ENCODE data around the gene CFAP107. TPM values are rescaled to one million over a fixed set of nuclear protein-coding genes. Genes with fewer than 3 reads are reported as not detected.

CFAP107 gene
- polyA plus RNA-seq, 2 of the 4 experiments (the other 2 are of a cell fraction): not detected

DNA sequence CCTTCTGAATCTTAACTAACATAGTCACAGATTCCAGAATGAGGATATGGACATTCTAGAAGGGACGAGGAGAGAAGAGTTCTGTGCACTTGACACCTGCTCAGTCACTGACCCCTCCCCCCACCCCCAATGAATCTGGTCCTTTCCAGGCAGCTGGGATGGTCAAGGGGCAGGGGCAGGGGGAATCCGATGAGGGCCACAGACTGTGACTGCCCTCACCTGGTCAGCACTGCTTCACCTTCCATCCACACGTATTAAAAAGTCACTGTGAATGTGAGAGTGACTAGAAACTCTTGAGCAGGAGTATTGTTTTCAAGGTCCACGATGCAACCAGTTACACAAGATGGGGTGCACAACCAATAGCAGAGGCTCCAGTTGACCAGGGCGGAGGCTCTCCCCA is 18.0 kb downstream of the CFAP107 start:
- WGBS (ENCODE audit: missing lambda C conversion rate): 7% methylated on average over 5 of the region's 5 CpGs
- no peak for TF ChIP-seq FOSB (CRISPR knock-in tag; IDR thresholded peaks at IDR 0.05)
- no peak for TF ChIP-seq HOXA7 (CRISPR knock-in tag; IDR thresholded peaks at IDR 0.05)
- no peak for TF ChIP-seq GATA3 (IDR thresholded peaks at IDR 0.05; ENCODE audit: borderline replicate concordance)
- no peak for TF ChIP-seq EHMT2 (IDR thresholded peaks at IDR 0.05; ENCODE audit: low read depth)
- no peak for TF ChIP-seq MAZ (IDR thresholded peaks at IDR 0.05; ENCODE audit: borderline replicate concordance, low read depth, low read length)
- no peak for TF ChIP-seq RCOR1 (IDR thresholded peaks at IDR 0.05; ENCODE audit: low read depth, low read length)
- TF ChIP-seq, protein P1, sequence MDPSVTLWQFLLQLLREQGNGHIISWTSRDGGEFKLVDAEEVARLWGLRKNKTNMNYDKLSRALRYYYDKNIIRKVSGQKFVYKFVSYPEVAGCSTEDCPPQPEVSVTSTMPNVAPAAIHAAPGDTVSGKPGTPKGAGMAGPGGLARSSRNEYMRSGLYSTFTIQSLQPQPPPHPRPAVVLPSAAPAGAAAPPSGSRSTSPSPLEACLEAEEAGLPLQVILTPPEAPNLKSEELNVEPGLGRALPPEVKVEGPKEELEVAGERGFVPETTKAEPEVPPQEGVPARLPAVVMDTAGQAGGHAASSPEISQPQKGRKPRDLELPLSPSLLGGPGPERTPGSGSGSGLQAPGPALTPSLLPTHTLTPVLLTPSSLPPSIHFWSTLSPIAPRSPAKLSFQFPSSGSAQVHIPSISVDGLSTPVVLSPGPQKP (IDR thresholded peaks at IDR 0.05; ENCODE audit: low read depth, low read length): no peak
- TF ChIP-seq, protein P2, sequence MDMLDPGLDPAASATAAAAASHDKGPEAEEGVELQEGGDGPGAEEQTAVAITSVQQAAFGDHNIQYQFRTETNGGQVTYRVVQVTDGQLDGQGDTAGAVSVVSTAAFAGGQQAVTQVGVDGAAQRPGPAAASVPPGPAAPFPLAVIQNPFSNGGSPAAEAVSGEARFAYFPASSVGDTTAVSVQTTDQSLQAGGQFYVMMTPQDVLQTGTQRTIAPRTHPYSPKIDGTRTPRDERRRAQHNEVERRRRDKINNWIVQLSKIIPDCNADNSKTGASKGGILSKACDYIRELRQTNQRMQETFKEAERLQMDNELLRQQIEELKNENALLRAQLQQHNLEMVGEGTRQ (IDR thresholded peaks at IDR 0.05): no peak
- TF ChIP-seq CHD4 (IDR thresholded peaks at IDR 0.05; ENCODE audit: borderline replicate concordance): no peak
- Histone ChIP-seq H3K4me3 (no peak overlapping the region), H3K4me2 (no peak overlapping the region), H3K4me1 (no peaks in the 10 kb centered on the region), H3K27ac (no peak overlapping the region), H3K9me3 (no peaks in the 10 kb centered on the region)
- DNase-seq (ENCODE audit: low read depth in 1 of 2, low spot score in 1 of 2): no peak
- CTCF ChIA-PET: interaction anchor here (0.9 kb wide), 1 partner anchor 11 kb away, joined by 6 read pairs; no protein-coding TSS in a partner anchor
- POLR2A ChIA-PET: no interaction called here
- FAIRE-seq: no peak
- no peak for ATAC-seq

DNA sequence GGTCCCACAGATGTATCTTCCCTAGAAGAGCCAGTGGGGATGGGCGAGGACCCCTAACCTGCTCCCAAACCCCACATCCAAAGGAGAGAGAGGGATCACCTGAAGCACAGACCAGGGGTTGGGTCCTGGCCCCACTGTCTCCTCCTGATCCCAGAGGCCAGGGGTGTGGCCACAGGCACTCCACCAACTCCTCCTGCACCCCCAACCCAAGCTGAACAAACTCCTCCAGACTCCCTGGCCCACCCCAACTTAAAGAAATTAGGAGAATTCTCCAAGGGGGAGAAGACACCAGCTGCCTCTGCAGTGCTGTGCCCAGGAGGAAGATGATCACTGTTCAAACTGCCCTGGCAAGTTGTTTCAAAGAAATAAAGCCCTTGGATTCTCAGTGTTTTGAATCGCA is 23.0 kb downstream of the CFAP107 start:
- Histone ChIP-seq H3K4me3 (no peak overlapping the region), H3K4me2 (no peak overlapping the region), H3K9me3 (no peaks in the 10 kb centered on the region), H3K4me1 (no peaks in the 10 kb centered on the region), H3K27ac (no peak overlapping the region)
- POLR2A ChIA-PET: no interaction called here
- ATAC-seq (no peak), FAIRE-seq (no peak), DNase-seq (ENCODE audit: low read depth in 1 of 2, low spot score in 1 of 2) (no peak)
- TF ChIP-seq SREBF2 (IDR thresholded peaks at IDR 0.05) (no peak), CEBPB (IDR thresholded peaks at IDR 0.05) (no peak), CBX8 (IDR thresholded peaks at IDR 0.05) (no peak), EP300 (IDR thresholded peaks at IDR 0.05) (no peak), MYC (IDR thresholded peaks at IDR 0.05; ENCODE audit: borderline replicate concordance, low read length) (no peak), RAD21 (conservative IDR thresholded peaks at IDR 0.05 in 1 of 2, IDR thresholded peaks at IDR 0.05 in 1 of 2) (no peak), KDM5A (IDR thresholded peaks at IDR 0.05) (no peak), NPAS2 (CRISPR knock-in tag; IDR thresholded peaks at IDR 0.05; ENCODE audit: borderline replicate concordance) (no peak), MAFK (IDR thresholded peaks at IDR 0.05; ENCODE audit: partially characterized antibody) (no peak), KDM1A (IDR thresholded peaks at IDR 0.05; ENCODE audit: low read depth) (no peak), FOSL2 (IDR thresholded peaks at IDR 0.05) (no peak), FOSL2 (CRISPR knock-in tag; IDR thresholded peaks at IDR 0.05) (no peak), TFCP2L1 (CRISPR knock-in tag; IDR thresholded peaks at IDR 0.05) (no peak)
- TF ChIP-seq, protein P3, sequence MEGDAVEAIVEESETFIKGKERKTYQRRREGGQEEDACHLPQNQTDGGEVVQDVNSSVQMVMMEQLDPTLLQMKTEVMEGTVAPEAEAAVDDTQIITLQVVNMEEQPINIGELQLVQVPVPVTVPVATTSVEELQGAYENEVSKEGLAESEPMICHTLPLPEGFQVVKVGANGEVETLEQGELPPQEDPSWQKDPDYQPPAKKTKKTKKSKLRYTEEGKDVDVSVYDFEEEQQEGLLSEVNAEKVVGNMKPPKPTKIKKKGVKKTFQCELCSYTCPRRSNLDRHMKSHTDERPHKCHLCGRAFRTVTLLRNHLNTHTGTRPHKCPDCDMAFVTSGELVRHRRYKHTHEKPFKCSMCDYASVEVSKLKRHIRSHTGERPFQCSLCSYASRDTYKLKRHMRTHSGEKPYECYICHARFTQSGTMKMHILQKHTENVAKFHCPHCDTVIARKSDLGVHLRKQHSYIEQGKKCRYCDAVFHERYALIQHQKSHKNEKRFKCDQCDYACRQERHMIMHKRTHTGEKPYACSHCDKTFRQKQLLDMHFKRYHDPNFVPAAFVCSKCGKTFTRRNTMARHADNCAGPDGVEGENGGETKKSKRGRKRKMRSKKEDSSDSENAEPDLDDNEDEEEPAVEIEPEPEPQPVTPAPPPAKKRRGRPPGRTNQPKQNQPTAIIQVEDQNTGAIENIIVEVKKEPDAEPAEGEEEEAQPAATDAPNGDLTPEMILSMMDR (IDR thresholded peaks at IDR 0.05): no peak
- TF ChIP-seq, protein P4, sequence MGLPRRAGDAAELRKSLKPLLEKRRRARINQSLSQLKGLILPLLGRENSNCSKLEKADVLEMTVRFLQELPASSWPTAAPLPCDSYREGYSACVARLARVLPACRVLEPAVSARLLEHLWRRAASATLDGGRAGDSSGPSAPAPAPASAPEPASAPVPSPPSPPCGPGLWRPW (IDR thresholded peaks at IDR 0.05): no peak
- TF ChIP-seq, protein P5, sequence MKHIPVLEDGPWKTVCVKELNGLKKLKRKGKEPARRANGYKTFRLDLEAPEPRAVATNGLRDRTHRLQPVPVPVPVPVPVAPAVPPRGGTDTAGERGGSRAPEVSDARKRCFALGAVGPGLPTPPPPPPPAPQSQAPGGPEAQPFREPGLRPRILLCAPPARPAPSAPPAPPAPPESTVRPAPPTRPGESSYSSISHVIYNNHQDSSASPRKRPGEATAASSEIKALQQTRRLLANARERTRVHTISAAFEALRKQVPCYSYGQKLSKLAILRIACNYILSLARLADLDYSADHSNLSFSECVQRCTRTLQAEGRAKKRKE (CRISPR knock-in tag; IDR thresholded peaks at IDR 0.05; ENCODE audit: low read depth): no peak
- 0% methylated on average over 1 of the region's 2 CpGs for WGBS (ENCODE audit: missing lambda C conversion rate)
- CTCF ChIA-PET: no interaction called here
